Measurements from ENCODE around the gene ADIRF.
"Not testable (repeated sequence)": the region's sequence is repeated elsewhere in the genome, so short reads cannot be mapped to it uniquely, and the experiment has no call there.

The ADIRF gene

GRCh38 chr10:86999802-87000403 is 31.6 kb downstream of the ADIRF start:
- H3K4me1 Mint-ChIP-seq (ENCODE audit: low read depth): peaks cover 12% of the 10 kb centered on the region
- H3K4me3 Mint-ChIP-seq: peak overlapping the region; percentile 20
- intact Hi-C loops (cut with micrococcal nuclease); H3K36me3 Mint-ChIP-seq (ENCODE audit: low read depth); H3K9me3 Mint-ChIP-seq; H3K27me3 Mint-ChIP-seq: not testable (repeated sequence)
- H3K27ac Mint-ChIP-seq: peak overlapping the region; percentile 75

GRCh38 chr10:87000491-87000890 is 32.2 kb downstream of the ADIRF start:
- Mint-ChIP-seq H3K4me3 (no peak overlapping the region), H3K4me1 (ENCODE audit: low read depth) (peaks cover 12% of the 10 kb centered on the region), H3K9me3 (no peaks in the 10 kb centered on the region), H3K27me3 (no peaks in the 10 kb centered on the region), H3K36me3 (ENCODE audit: low read depth) (no peaks in the 10 kb centered on the region), H3K27ac (peak overlapping the region; percentile 75)
- intact Hi-C loops (cut with micrococcal nuclease): no loop called here

GRCh38 chr10:87007124-87007523 is 38.8 kb downstream of the ADIRF start:
- intact Hi-C loops (cut with micrococcal nuclease); H3K9me3 Mint-ChIP-seq; H3K27me3 Mint-ChIP-seq; H3K4me3 Mint-ChIP-seq; H3K27ac Mint-ChIP-seq; H3K4me1 Mint-ChIP-seq (ENCODE audit: low read depth); H3K36me3 Mint-ChIP-seq (ENCODE audit: low read depth): not testable (repeated sequence)

GRCh38 chr10:87007674-87008073 is 39.4 kb downstream of the ADIRF start:
- H3K27ac Mint-ChIP-seq; H3K36me3 Mint-ChIP-seq (ENCODE audit: low read depth); H3K4me1 Mint-ChIP-seq (ENCODE audit: low read depth); H3K9me3 Mint-ChIP-seq; H3K4me3 Mint-ChIP-seq; intact Hi-C loops (cut with micrococcal nuclease); H3K27me3 Mint-ChIP-seq: not testable (repeated sequence)

GRCh38 chr10:87008303-87008702 is 40.0 kb downstream of the ADIRF start:
- H3K9me3 Mint-ChIP-seq; intact Hi-C loops (cut with micrococcal nuclease); H3K36me3 Mint-ChIP-seq (ENCODE audit: low read depth); H3K4me1 Mint-ChIP-seq (ENCODE audit: low read depth); H3K27ac Mint-ChIP-seq; H3K27me3 Mint-ChIP-seq; H3K4me3 Mint-ChIP-seq: not testable (repeated sequence)

GRCh38 chr10:87009134-87009696 is 40.9 kb downstream of the ADIRF start:
- H3K36me3 Mint-ChIP-seq (ENCODE audit: low read depth); intact Hi-C loops (cut with micrococcal nuclease); H3K4me1 Mint-ChIP-seq (ENCODE audit: low read depth); H3K27ac Mint-ChIP-seq; H3K4me3 Mint-ChIP-seq; H3K9me3 Mint-ChIP-seq; H3K27me3 Mint-ChIP-seq: not testable (repeated sequence)

- H3K36me3 Mint-ChIP-seq (ENCODE audit: low read depth); H3K27ac Mint-ChIP-seq; intact Hi-C loops (cut with micrococcal nuclease); H3K9me3 Mint-ChIP-seq; H3K4me1 Mint-ChIP-seq (ENCODE audit: low read depth); H3K4me3 Mint-ChIP-seq; H3K27me3 Mint-ChIP-seq: not testable (repeated sequence)
Measured at GRCh38 chr10:87013528-87013927, 45.2 kb downstream of the ADIRF start.

- H3K36me3 Mint-ChIP-seq (ENCODE audit: low read depth); H3K27ac Mint-ChIP-seq; H3K9me3 Mint-ChIP-seq; H3K4me1 Mint-ChIP-seq (ENCODE audit: low read depth); intact Hi-C loops (cut with micrococcal nuclease); H3K27me3 Mint-ChIP-seq; H3K4me3 Mint-ChIP-seq: not testable (repeated sequence)
Measured at GRCh38 chr10:87014986-87015716, 46.9 kb downstream of the ADIRF start.

- intact Hi-C loops (cut with micrococcal nuclease); H3K9me3 Mint-ChIP-seq; H3K36me3 Mint-ChIP-seq (ENCODE audit: low read depth); H3K27me3 Mint-ChIP-seq; H3K4me1 Mint-ChIP-seq (ENCODE audit: low read depth); H3K27ac Mint-ChIP-seq; H3K4me3 Mint-ChIP-seq: not testable (repeated sequence)
Measured at GRCh38 chr10:87018127-87018526, 49.8 kb downstream of the ADIRF start.

GRCh38 chr10:87019066-87019465 is 50.8 kb downstream of the ADIRF start:
- H3K4me1 Mint-ChIP-seq (ENCODE audit: low read depth); H3K36me3 Mint-ChIP-seq (ENCODE audit: low read depth); H3K27ac Mint-ChIP-seq; H3K27me3 Mint-ChIP-seq; H3K9me3 Mint-ChIP-seq; H3K4me3 Mint-ChIP-seq; intact Hi-C loops (cut with micrococcal nuclease): not testable (repeated sequence)

- intact Hi-C loops (cut with micrococcal nuclease): not testable (repeated sequence)
Measured at GRCh38 chr10:87019504-87019903, 51.2 kb downstream of the ADIRF start.

GRCh38 chr10:87020056-87020455 is 51.8 kb downstream of the ADIRF start, which contains the start of gene FAM25A:
FAM25A (plus strand) TSS chr10:87020294; CDS start chr10:87020325, 31 bp downstream.
- H3K27me3 Mint-ChIP-seq; H3K9me3 Mint-ChIP-seq; H3K4me1 Mint-ChIP-seq (ENCODE audit: low read depth); H3K4me3 Mint-ChIP-seq; intact Hi-C loops (cut with micrococcal nuclease); H3K36me3 Mint-ChIP-seq (ENCODE audit: low read depth): not testable (repeated sequence)
- peak within 1 kb of the TSS; percentile 21 for H3K27ac Mint-ChIP-seq

More at GRCh38 chr10:87019504-87019903, 51.2 kb downstream of the ADIRF start:
- not testable (repeated sequence) for H3K4me3 Mint-ChIP-seq; H3K27ac Mint-ChIP-seq; H3K4me1 Mint-ChIP-seq (ENCODE audit: low read depth); H3K36me3 Mint-ChIP-seq (ENCODE audit: low read depth); H3K9me3 Mint-ChIP-seq; H3K27me3 Mint-ChIP-seq
